GM18526 (cell line): ENCODE measurements around the gene HOXB5.

Experiments
- POLR2A ChIP-seq: IDR thresholded peaks from 3 replicates; pipeline ENCODE4 v1.6.1; 2011; ENCODE audit not compliant: insufficient read length; ENCODE audit errors: extremely low read depth

HOXB5 gene

GRCh38 chr17:48593840-48594537 lies 410 bp upstream of the HOXB5 start:
- TF ChIP-seq POLR2A: no peak

GRCh38 chr17:48592577-48592976 lies 1.0 kb downstream of the HOXB5 start:
- TF ChIP-seq POLR2A: no peak

GRCh38 chr17:48592057-48592514 lies 1.5 kb downstream of the HOXB5 start:
- TF ChIP-seq POLR2A: no peak

- TF ChIP-seq POLR2A: no peak
Measured at GRCh38 chr17:48591255-48592056, 2.1 kb downstream of the HOXB5 start.

GRCh38 chr17:48590607-48591161 lies 2.9 kb downstream of the HOXB5 start:
- no peak for TF ChIP-seq POLR2A

- TF ChIP-seq POLR2A: no peak
Measured at GRCh38 chr17:48589831-48590606, 3.6 kb downstream of the HOXB5 start, which contains the start of gene HOXB3. TSS of gene HOXB3 (minus strand) at chr17:48590241. CDS start at chr17:48552474, 37,767 bp downstream.

GRCh38 chr17:48589060-48589830 lies 4.3 kb downstream of the HOXB5 start:
- no peak for TF ChIP-seq POLR2A

GRCh38 chr17:48588528-48588927 lies 5.1 kb downstream of the HOXB5 start:
- no peak for TF ChIP-seq POLR2A

- TF ChIP-seq POLR2A: no peak
Measured at GRCh38 chr17:48588074-48588415, 5.5 kb downstream of the HOXB5 start.

- TF ChIP-seq POLR2A: no peak
Measured at GRCh38 chr17:48587276-48588073, 6.1 kb downstream of the HOXB5 start.

GRCh38 chr17:48586355-48587258 lies 7.0 kb downstream of the HOXB5 start:
- TF ChIP-seq POLR2A: no peak

GRCh38 chr17:48584223-48584741 lies 9.3 kb downstream of the HOXB5 start:
- no peak for TF ChIP-seq POLR2A
